ENCODE measurements around the gene TRPT1.

Gene TRPT1

DNA sequence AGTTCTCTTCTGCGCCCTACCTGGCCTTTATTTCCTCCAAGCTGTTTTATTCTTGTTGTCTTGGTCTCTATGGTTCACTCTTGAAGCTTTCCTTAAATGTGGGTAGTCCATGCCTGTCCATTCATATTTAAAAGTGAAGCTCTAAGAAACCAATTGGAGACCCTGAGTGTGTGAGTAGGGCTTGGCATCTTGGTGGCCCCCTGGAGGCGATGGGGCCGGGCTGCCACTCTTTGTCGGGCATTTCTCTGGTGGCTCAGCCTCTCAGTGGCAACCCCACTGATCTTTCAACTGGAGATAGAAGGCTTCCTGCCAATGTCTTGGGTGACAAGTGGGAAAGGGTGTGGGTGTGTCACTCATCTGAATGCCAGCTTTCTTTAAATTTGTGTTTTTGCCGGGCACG, 9.1 kb downstream of the TRPT1 start:
- H2BK5ac ChIP-seq (ENCODE audit: low read length) = peak overlapping the region; percentile 24
- H4K8ac ChIP-seq (ENCODE audit: low read depth, low read length) = no peak overlapping the region
- H2BK12ac ChIP-seq (ENCODE audit: low read length) = no peak overlapping the region
- H2AK5ac ChIP-seq (ENCODE audit: low read depth, low read length) = no peak overlapping the region
- no peak overlapping the region for H3K4me2 ChIP-seq (ENCODE audit: insufficient read depth, low read length, poor library complexity, severe bottlenecking)
- DNase-seq (ENCODE audit: low spot score) = no peak
- no peaks in the 10 kb centered on the region for H3K9me3 ChIP-seq (replicated peaks in 1 of 2; ENCODE audit: control insufficient read depth in 2 of 2, insufficient read depth in 1 of 2, low read depth in 1 of 2, low read length in 2 of 2)
- peaks cover 2% of the 10 kb centered on the region for H3K79me1 ChIP-seq (ENCODE audit: low read depth, low read length)
- no peak overlapping the region for H3K18ac ChIP-seq (ENCODE audit: low read length)
- H2BK120ac ChIP-seq (ENCODE audit: low read depth, low read length) = no peak overlapping the region
- WGBS, 2 donors (ENCODE audit: extremely low coverage in 2 of 2, insufficient read length in 2 of 2, insufficient replicate concordance in 1 of 2) = no CpG with 5 or more reads among the region's 6 CpGs
- peak overlapping the region; percentile 76 for H3K4ac ChIP-seq (ENCODE audit: low read length)
- no peak overlapping the region for H2AFZ ChIP-seq (ENCODE audit: low read length)
- H3K4me1 ChIP-seq (ENCODE audit: control insufficient read depth in 2 of 2, insufficient read depth in 1 of 2, low read depth in 1 of 2, low read length in 2 of 2) = no peaks in the 10 kb centered on the region
- no peak overlapping the region for H3K9ac ChIP-seq (ENCODE audit: low read depth, low read length, poor library complexity)
- no peak overlapping the region for H4K91ac ChIP-seq (ENCODE audit: low read depth, low read length, poor library complexity)
- no peak overlapping the region for H3K27ac ChIP-seq (replicated peaks; ENCODE audit: low read length)
- H3K4me3 ChIP-seq (ENCODE audit: low read length in 2 of 2) = no peak overlapping the region
- H3K27me3 ChIP-seq (ENCODE audit: control insufficient read depth in 3 of 3, insufficient read depth in 3 of 3, low read depth in 1 of 3, low read length in 3 of 3) = no peaks in the 10 kb centered on the region
- H3K36me3 ChIP-seq (replicated peaks in 1 of 2; ENCODE audit: control insufficient read depth in 2 of 2, insufficient read depth in 2 of 2, low read length in 2 of 2) = peaks cover 4 to 7% of the 10 kb centered on the region in 2 donors
- H2BK15ac ChIP-seq (ENCODE audit: low read length) = no peak overlapping the region
- no peak overlapping the region for H3K23ac ChIP-seq (ENCODE audit: low read depth, low read length, poor library complexity)
- H3K14ac ChIP-seq (ENCODE audit: low read length) = no peak overlapping the region

DNA sequence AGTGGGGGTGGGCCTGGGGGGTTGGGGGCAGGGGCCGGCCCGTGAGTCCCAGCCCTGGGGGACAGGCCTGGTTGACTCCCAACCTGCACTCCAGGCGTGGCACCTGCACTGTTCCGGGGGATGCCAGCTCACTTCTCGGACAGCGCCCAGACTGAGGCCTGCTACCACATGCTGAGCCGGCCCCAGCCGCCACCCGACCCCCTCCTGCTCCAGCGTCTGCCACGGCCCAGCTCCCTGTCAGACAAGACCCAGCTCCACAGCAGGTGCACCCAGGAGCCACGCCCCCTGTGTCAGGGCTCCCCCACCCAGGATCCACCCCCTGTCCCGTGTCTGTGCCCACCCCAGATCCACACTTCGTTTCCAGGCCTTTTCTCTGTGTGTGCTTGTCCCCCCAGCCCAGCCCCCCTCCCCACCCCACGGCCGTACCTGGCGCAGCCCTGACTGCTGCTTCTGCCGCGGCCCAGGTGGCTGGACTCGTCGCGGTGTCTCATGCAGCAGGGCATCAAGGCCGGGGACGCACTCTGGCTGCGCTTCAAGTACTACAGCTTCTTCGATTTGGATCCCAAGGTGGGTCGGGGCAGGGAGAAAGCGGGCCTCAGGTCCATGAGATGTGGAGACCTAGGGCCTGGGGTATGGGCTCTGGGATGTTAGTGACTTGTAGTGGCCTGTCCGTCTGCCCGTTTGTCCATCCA, 14.7 kb downstream of the TRPT1 start:
- Histone ChIP-seq H2AFZ (ENCODE audit: low read length) (no peak overlapping the region), H3K18ac (ENCODE audit: low read length) (no peak overlapping the region), H3K79me1 (ENCODE audit: low read depth, low read length) (peaks cover 2% of the 10 kb centered on the region), H3K4ac (ENCODE audit: low read length) (no peak overlapping the region), H3K23ac (ENCODE audit: low read depth, low read length, poor library complexity) (no peak overlapping the region), H2BK120ac (ENCODE audit: low read depth, low read length) (no peak overlapping the region), H2BK15ac (ENCODE audit: low read length) (no peak overlapping the region), H3K4me1 (ENCODE audit: control insufficient read depth in 2 of 2, insufficient read depth in 1 of 2, low read depth in 1 of 2, low read length in 2 of 2) (peaks cover 0 to 11% of the 10 kb centered on the region in 2 donors), H4K91ac (ENCODE audit: low read depth, low read length, poor library complexity) (no peak overlapping the region), H3K14ac (ENCODE audit: low read length) (no peak overlapping the region), H3K4me2 (ENCODE audit: insufficient read depth, low read length, poor library complexity, severe bottlenecking) (no peak overlapping the region), H3K36me3 (replicated peaks in 1 of 2; ENCODE audit: control insufficient read depth in 2 of 2, insufficient read depth in 2 of 2, low read length in 2 of 2) (peaks cover 9 to 16% of the 10 kb centered on the region in 2 donors), H3K27me3 (ENCODE audit: control insufficient read depth in 3 of 3, insufficient read depth in 3 of 3, low read depth in 1 of 3, low read length in 3 of 3) (no peaks in the 10 kb centered on the region), H3K27ac (replicated peaks; ENCODE audit: low read length) (no peak overlapping the region), H2BK12ac (ENCODE audit: low read length) (no peak overlapping the region), H3K9ac (ENCODE audit: low read depth, low read length, poor library complexity) (no peak overlapping the region), H2BK5ac (ENCODE audit: low read length) (no peak overlapping the region), H4K8ac (ENCODE audit: low read depth, low read length) (no peak overlapping the region), H3K4me3 (ENCODE audit: low read length in 2 of 2) (no peak overlapping the region), H2AK5ac (ENCODE audit: low read depth, low read length) (no peak overlapping the region), H3K9me3 (replicated peaks in 1 of 2; ENCODE audit: control insufficient read depth in 2 of 2, insufficient read depth in 1 of 2, low read depth in 1 of 2, low read length in 2 of 2) (peaks cover 0 to 1% of the 10 kb centered on the region in 2 donors)
- DNase-seq (ENCODE audit: low spot score) = no peak
- WGBS, 2 donors (ENCODE audit: extremely low coverage in 2 of 2, insufficient read length in 2 of 2, insufficient replicate concordance in 1 of 2) = no CpG with 5 or more reads among the region's 30 CpGs

GRCh38 chr11:64210301-64211020, 15.5 kb downstream of the TRPT1 start:
- H3K36me3 ChIP-seq (replicated peaks in 1 of 2; ENCODE audit: control insufficient read depth in 2 of 2, insufficient read depth in 2 of 2, low read length in 2 of 2) = peaks cover 18 to 23% of the 10 kb centered on the region in 2 donors
- peak overlapping the region; percentile 56 for H3K14ac ChIP-seq (ENCODE audit: low read length)
- H3K4ac ChIP-seq (ENCODE audit: low read length) = no peak overlapping the region
- H3K27ac ChIP-seq (replicated peaks; ENCODE audit: low read length) = no peak overlapping the region
- no peak overlapping the region for H2BK5ac ChIP-seq (ENCODE audit: low read length)
- no peak overlapping the region for H3K4me3 ChIP-seq (ENCODE audit: low read length in 2 of 2)
- H4K8ac ChIP-seq (ENCODE audit: low read depth, low read length) = no peak overlapping the region
- H3K9ac ChIP-seq (ENCODE audit: low read depth, low read length, poor library complexity) = no peak overlapping the region
- H3K9me3 ChIP-seq (replicated peaks in 1 of 2; ENCODE audit: control insufficient read depth in 2 of 2, insufficient read depth in 1 of 2, low read depth in 1 of 2, low read length in 2 of 2) = peaks cover 0 to 1% of the 10 kb centered on the region in 2 donors
- WGBS, 2 donors (ENCODE audit: extremely low coverage in 2 of 2, insufficient read length in 2 of 2, insufficient replicate concordance in 1 of 2) = no CpG with 5 or more reads among the region's 24 CpGs
- H3K4me2 ChIP-seq (ENCODE audit: insufficient read depth, low read length, poor library complexity, severe bottlenecking) = no peak overlapping the region
- peaks cover 0 to 11% of the 10 kb centered on the region in 2 donors for H3K4me1 ChIP-seq (ENCODE audit: control insufficient read depth in 2 of 2, insufficient read depth in 1 of 2, low read depth in 1 of 2, low read length in 2 of 2)
- H4K91ac ChIP-seq (ENCODE audit: low read depth, low read length, poor library complexity) = no peak overlapping the region
- H3K79me1 ChIP-seq (ENCODE audit: low read depth, low read length) = peaks cover 2% of the 10 kb centered on the region
- no peak overlapping the region for H2BK120ac ChIP-seq (ENCODE audit: low read depth, low read length)
- no peak overlapping the region for H2AFZ ChIP-seq (ENCODE audit: low read length)
- H3K23ac ChIP-seq (ENCODE audit: low read depth, low read length, poor library complexity) = no peak overlapping the region
- H3K18ac ChIP-seq (ENCODE audit: low read length) = no peak overlapping the region
- no peak for DNase-seq (ENCODE audit: low spot score)
- H2BK15ac ChIP-seq (ENCODE audit: low read length) = peak overlapping the region; percentile 16
- H2AK5ac ChIP-seq (ENCODE audit: low read depth, low read length) = no peak overlapping the region
- H2BK12ac ChIP-seq (ENCODE audit: low read length) = no peak overlapping the region
- H3K27me3 ChIP-seq (ENCODE audit: control insufficient read depth in 3 of 3, insufficient read depth in 3 of 3, low read depth in 1 of 3, low read length in 3 of 3) = no peaks in the 10 kb centered on the region

DNA sequence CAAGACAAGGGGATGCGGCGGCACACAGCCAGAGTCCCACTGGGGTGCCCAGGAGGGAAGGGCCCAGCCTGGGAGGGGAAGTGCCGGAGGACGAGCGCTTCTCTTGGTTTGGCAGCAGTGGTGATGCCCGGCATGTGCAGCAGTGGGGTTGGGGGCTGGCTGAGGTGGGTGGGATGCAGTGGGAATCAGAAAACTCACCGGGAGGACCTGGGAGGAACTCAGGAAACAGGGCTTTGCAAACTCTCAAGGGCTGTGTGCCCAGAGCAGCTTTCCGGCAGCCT, 16.5 kb downstream of the TRPT1 start:
- no peak overlapping the region for H3K4ac ChIP-seq (ENCODE audit: low read length)
- peak overlapping the region; percentile 21 for H3K9ac ChIP-seq (ENCODE audit: low read depth, low read length, poor library complexity)

More for the DNA sequence above, 16.5 kb downstream of the TRPT1 start:
- peak overlapping the region; percentile 71 for H3K14ac ChIP-seq (ENCODE audit: low read length)
- H3K18ac ChIP-seq (ENCODE audit: low read length) = no peak overlapping the region
- no peaks in the 10 kb centered on the region for H3K27me3 ChIP-seq (ENCODE audit: control insufficient read depth in 3 of 3, insufficient read depth in 3 of 3, low read depth in 1 of 3, low read length in 3 of 3)
- WGBS, 2 donors (ENCODE audit: extremely low coverage in 2 of 2, insufficient read length in 2 of 2, insufficient replicate concordance in 1 of 2) = no CpG with 5 or more reads among the region's 8 CpGs
- peaks cover 2% of the 10 kb centered on the region for H3K79me1 ChIP-seq (ENCODE audit: low read depth, low read length)
- H3K4me2 ChIP-seq (ENCODE audit: insufficient read depth, low read length, poor library complexity, severe bottlenecking) = no peak overlapping the region
- peaks cover 0 to 1% of the 10 kb centered on the region in 2 donors for H3K9me3 ChIP-seq (replicated peaks in 1 of 2; ENCODE audit: control insufficient read depth in 2 of 2, insufficient read depth in 1 of 2, low read depth in 1 of 2, low read length in 2 of 2)
- no peak overlapping the region for H2BK15ac ChIP-seq (ENCODE audit: low read length)
- DNase-seq (ENCODE audit: low spot score) = no peak
- no peak overlapping the region for H4K8ac ChIP-seq (ENCODE audit: low read depth, low read length)
- no peak overlapping the region for H2BK120ac ChIP-seq (ENCODE audit: low read depth, low read length)
- H4K91ac ChIP-seq (ENCODE audit: low read depth, low read length, poor library complexity) = no peak overlapping the region
- no peak overlapping the region for H2BK5ac ChIP-seq (ENCODE audit: low read length)
- no peak overlapping the region for H3K27ac ChIP-seq (replicated peaks; ENCODE audit: low read length)
- H3K36me3 ChIP-seq (replicated peaks in 1 of 2; ENCODE audit: control insufficient read depth in 2 of 2, insufficient read depth in 2 of 2, low read length in 2 of 2) = peaks cover 26 to 27% of the 10 kb centered on the region in 2 donors
- no peak overlapping the region for H3K23ac ChIP-seq (ENCODE audit: low read depth, low read length, poor library complexity)
- peak overlapping the region; percentile 10 for H2BK12ac ChIP-seq (ENCODE audit: low read length)
- no peak overlapping the region for H2AK5ac ChIP-seq (ENCODE audit: low read depth, low read length)
- H2AFZ ChIP-seq (ENCODE audit: low read length) = no peak overlapping the region
- no peak overlapping the region for H3K4me3 ChIP-seq (ENCODE audit: low read length in 2 of 2)
- peaks cover 0 to 11% of the 10 kb centered on the region in 2 donors for H3K4me1 ChIP-seq (ENCODE audit: control insufficient read depth in 2 of 2, insufficient read depth in 1 of 2, low read depth in 1 of 2, low read length in 2 of 2)
